NCI-H2227 (cell line): ENCODE results near the gene NRP1.

Source experiments
- DNase-seq: peaks from one replicate; lab custom pipeline; 2025; ENCODE audit not compliant: unreplicated experiment; lab: John Stamatoyannopoulos, UW

Gene NRP1

DNA sequence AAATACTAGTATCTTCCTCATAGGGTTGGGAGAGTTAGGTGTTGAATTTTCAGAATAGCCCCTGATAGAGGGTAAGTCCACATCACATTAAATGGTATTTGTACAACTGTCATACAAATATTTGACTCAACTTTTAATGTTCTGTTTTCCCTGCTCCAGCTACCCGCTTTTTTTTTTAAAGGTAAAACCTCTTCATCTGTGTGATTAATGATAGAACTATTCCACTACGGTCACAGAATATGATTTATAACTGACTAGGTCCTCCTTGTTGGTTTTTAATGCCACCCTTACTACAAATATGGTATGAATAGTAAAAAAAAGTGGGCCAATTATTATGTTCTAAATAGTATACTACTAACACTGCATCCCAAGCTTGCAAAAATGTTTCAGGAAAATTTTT, 15.6 kb upstream of the NRP1 start:
- DNase-seq = no peak

DNA sequence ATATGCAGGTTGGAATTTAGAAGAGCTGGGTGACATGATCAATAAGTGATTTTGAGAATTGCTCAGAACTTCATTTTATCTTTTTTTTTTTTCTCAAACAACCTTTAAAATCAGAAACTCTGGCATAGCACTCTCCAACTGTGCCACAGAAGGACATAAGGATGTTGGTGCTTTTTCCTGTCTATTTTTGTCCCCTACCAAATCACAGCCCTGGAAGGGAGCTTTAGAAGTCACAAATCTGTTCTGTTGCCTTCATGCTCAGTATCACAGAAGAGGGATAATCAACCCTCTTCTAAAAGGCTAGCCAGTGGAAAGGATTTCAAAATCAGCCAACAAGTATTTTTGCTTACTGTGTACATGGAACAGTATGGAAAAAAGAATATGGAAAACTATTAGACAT, 14.8 kb upstream of the NRP1 start:
- no peak for DNase-seq

DNA sequence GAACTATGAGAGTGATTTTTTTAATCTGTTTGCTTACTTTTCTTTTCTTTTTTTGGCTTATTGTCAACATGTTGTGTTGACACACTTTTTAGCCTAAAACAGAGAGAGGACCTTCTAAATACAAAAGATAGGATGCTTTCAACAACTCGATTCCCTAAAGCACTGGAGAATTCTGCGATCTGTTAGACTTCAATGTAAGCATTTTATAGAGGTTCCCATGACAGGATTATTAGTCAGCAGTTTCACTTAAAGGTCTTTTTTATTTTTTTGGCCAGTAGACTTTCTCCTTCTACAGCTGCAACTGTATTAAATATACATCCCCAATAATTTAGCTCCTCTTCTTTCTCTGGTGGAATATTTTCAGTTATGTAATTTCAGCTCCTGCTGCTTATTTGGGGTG, 12.7 kb upstream of the NRP1 start:
- no peak for DNase-seq

DNA sequence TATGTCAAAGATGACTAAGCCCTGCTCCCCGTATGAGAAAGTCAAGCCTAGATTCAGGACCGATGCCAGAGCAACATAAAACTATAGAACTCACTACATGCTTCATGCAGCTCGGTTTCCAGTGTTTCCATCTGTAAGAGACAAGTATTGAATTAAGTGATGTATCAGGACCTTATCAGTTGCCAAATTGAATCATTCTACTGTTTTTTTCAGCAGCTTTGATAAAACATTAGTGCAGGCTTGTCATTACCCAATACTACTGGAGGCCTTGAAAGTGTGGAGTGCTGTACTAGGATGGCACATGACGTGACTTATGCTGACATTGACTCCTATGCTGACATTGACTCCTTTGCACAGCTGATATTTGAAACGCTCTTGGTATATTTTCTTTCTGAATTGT, 10.8 kb upstream of the NRP1 start:
- DNase-seq = no peak

DNA sequence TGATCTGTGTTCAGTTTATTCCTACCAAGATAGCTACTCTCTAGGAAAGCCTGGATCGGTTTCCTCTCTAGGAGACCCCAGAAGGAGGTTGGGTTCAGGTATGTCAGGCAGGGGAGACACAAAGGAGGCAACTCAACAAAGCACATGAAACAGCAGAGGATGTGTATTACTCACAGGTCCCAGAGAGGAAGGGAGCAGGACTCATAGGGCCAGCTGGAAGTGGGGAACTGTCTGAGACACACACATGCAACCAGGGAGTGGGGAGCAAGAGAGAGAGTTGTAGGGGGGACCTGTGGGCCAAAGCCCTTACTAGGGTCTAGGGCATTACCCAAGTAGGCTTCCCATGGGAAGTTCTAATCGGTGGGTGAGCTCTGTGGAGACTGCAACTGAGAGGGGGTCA, 10.2 kb upstream of the NRP1 start:
- no peak for DNase-seq

DNA sequence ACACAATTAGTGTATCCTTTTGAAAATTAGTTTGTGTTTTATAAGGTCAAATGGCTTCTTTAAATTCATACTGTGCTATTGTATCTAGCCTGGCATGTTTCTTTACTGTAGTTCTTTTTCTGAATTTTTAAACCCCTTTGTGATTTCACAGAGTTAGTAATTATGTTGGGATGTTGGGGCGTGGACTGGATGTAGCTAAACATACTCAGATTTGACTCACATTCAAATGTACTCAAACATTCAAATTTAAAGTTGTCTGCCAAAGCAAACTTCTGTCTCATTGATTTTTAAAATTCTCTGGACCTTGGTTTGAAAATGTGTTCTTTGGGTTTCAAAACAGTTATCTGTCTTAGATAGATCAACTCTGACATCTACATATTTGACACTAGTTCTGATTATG, 7.2 kb upstream of the NRP1 start:
- DNase-seq = no peak

DNA sequence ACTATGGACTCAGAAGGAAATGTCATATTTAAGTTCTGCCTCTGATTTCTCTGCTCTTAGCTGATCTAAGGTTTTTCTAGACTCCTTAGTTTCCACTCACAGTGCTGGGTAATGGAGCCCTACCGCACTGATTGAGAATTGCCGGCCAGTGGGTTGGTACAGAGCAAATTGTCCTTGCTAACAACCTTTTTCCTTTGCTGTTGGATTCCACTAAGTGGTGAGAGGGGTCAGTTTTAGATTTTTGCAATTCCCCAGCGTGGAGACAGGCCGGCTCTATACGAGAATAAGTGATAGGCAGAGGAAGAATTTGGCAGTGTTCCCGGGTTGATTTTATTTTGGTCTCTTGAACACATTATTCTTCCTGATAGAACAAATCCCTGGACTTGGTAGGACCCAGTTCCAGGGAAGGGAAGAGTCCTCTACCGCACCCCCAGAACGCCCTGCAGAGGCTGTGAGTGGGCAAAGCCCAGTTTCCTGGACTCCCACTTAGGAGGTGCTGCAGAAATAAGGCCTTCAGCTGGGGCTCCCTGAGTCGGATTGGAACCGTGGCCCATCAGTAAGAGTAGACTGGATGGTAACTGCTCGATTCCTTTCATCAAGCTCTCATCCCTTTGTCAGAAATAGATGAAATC, 3.0 kb upstream of the NRP1 start:
- peak; percentile 40 for DNase-seq

DNA sequence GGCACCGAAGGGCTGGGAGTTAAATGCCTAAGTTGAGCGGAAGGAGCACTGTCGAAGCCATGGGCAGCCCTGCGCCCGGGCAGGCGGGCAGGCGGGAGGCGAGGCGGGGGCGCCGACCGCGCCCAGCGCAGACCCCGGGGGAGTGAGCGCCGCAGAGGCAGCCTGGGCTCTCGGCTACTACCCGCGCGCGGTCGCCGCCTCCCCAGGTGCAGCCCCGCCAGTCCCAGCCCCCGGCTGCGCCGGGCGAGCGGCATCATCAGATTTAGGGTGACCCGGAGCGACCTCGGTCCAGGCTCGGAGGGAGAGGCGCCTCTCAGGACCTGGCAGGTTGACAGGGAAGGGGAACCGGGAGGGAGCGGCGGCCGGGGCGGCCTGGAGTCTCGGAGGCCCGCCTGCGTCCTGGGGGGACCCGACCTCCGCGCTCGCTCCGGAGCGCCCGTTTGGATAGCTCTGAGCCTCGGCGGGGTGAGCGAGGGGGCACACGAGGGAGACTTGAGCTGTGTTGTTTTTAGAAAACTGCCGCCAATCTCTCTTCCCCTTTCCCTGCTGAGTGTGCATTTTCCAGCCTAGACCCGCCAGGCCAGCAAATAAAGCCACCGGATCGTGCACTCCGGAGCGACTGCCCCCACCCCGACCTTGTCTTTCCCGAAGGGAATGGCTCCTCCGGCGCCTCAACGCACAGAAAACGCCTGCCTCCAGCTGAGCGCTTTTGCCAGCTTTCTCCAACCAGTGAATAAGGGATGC, 2.3 kb upstream of the NRP1 start:
- DNase-seq = no peak

DNA sequence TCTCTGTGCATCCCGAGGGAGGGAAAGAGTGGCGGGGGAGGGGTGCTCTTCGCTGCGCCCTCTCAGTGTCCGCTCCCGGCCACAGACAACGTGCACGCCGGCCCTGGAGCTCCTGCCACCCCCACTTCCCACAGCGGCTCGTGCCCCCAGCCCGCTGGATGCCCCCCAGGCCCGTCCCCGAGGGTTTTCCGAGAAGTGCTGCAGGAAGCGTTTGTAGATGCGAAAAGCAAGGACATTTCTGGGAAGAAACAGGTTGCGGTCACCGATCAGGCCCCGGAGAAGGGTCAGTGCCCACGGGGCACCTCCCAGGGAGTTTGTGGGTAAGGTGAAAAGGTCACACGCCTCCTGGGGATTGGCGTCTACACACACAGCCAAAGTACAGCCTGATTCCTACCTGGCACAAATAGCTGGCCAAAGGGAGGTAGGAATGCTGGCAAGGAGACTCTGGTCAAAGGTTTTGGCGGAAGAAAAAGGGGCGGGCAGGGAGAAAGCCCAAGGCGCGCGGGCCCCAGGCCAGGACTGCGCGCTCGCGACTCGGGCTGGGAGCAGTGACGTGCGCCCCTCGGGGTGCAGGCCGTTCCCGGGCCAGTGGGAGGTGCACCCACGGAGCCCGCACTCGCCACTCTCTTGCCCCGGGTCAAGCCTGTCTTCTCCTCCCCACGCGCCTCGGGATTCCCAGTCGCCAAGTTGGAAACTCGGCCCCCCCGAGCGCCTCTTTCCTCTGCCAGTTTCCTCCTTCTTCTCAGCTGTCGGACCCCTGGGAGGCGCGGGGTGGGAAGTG, 1.5 kb upstream of the NRP1 start:
- peak; percentile 28 for DNase-seq

DNA sequence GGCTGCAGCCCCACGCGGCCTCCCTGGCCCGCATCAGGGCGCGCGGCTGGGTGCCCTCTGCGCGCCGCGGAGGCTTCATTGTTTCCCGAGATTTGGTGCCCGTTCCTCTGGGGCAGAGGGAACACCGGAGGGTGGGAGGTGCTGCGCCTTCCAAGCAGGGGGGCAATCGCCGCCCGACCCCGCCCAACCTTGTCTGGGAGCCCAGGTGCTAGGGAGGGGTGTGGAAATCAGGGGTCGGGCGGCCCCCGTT, 1.0 kb upstream of the NRP1 start:
- DNase-seq = peak; percentile 36

DNA sequence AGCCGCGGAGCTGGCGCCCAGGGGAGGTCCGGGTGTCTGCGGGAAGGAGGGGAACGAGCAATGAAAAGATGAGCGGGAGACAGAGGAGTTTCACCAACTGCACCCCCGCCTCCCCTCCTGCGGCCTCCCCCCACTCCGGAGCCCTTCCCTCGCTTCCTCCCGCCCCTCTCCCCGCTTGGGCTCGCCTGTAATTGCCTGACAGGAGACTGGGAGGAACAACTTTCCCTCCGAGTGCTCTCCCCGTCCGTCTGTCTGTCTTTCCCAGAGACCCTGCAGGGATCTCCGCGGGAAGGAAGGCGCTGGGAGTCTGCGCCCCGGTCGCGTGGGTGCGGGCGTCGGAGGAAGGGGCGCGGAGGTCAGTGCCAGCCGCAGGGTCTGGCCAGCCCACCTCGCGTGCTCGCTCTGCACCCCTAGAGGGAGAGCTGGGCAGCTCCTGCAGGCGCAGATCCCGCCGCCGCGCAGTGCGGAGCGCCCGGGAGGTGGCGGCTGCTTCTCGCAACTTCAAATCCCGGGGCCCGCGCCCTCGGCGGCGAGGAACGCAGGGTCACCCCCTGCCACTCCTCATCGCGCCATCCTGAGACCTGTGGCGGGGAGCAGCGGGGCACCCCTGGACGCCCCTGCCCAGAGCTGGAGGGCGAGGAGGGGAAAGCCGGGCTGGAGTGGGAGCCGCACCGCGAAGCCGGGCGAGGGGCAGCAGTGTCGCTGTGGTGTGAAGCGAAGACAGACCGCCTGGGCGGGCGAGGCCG, 511 bp upstream of the NRP1 start:
- peak; percentile 74 for DNase-seq

DNA sequence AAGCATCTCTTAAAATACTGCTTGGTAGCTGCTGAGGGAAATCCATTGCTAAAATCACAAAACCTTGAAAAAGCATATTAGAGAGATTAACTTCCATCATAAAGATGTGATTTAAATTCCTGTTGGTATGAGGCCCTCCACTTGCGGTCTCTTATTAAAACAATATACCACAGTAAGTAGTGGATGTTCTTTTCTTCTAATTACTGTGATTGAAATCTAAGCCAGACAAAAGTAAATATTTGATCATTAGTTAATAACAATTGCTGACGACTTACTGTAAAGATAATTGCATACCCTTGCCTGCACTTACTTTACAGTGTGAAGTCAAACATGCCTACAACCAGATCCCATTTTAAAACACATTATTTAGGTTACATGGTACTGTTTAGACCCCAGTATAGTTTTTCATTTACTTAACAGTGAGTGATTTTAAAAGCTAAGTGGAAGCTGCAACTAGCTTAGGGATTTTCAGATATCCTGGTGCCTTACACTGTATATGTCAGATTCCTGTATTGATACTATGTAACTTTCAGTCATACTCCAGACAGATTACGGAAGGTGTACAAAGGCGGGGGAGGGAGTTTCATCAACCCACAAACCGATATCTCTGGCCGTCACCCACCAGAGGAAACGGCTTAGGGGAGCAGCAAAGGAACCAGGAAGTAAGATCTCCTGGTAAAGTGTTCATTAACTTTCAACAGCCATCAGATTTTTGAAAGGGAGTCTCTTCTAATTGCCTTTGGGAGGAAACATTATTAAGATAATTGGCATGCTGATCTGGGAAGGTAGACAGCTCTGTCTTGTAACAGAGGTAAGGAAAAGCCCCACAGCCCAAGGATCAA, 986 bp downstream of the NRP1 start:
- DNase-seq = no peak

DNA sequence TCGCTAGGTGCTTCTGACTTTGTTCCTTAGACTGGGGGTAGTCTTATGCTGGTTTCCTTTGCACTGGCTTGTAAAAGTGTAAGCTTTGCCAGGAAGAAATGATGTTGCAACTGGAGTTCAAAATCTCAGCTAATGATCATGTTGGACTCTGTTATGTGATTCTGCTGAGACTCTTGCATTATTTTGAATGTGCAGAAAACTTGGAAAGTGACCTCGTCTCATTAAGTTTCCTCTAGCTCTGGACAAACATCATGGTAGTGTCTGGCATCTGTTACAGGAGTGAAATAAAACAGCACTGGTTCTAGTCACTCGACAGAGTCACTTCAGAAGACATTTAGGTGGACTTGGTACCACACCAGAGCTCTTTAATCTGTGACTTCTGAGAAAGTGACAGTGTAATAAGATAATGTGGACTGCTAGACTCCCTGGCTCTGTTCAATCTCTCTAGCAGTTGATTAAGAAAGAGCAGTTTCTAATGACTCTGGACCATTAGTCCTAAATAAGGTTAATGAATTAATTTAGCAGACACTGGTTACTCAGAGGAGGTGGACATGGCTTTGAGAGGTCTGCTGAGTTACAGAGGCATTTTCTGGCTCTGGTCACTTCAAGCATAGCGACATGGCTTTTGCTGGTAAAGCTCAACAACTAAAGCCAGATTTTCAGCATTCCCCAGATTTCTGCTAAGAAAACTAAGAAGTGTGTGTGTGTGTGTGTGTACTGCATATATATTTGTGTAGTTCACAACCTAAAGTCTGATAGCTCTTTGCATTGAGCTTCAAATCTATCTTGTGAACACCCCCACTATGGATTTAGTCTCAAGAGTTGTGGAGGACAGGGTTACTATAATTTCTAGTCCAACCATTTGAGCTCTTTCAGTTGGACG, 2.0 kb downstream of the NRP1 start:
- DNase-seq = no peak

DNA sequence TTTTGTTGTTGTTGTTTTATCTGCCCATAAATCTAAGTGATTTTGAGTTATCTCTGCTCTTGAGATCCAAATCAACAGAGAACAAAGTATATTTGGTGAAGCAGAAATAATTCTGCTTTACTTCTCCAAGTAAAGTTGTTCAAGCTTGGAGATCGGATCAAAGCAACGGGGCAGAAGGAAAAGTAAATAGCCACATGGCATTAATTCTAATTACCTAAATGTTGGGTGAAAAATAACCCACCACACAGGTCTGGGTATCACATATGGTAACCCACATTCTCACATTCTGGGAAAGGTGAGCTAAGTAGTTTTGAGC, 3.1 kb downstream of the NRP1 start:
- DNase-seq = no peak

DNA sequence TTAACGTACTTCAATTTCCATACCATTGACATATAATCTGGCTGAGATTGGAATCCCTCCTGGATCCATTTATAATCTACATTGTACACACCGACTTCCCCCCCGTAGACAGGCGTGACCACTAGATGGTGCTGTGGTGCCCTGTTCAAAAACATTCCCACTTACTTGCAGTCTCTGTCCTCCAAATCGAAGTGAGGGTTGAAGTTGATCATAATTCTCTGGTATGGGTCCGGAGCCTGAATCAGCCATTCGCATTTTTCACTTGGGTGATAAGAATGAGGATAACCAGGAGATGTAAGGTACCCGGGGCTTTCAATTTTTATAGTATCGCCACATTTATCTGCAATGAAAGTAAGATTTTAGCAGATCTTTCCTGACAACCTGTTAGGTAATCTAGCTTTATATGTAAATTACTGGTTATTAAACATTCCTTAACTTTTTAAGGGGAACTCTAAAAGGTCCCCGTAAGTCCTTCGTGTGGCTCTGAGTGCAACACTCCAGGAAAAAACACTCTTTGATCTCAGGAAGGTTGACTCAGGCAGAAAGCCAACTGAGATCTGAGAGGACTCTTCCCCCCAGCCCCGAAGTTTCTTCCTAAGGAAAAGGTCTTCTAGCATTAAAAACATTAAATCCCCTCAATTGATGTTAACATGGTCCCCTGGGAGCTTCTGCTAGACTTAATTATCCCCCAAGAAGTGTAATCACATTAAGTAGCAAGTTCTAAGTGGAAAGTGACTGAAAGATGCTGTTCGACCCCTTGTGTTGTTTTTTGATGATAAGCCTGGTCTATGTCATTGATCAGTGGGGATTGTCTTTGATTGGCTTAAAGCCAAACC, 3.7 kb downstream of the NRP1 start:
- peak; percentile 81 for DNase-seq

DNA sequence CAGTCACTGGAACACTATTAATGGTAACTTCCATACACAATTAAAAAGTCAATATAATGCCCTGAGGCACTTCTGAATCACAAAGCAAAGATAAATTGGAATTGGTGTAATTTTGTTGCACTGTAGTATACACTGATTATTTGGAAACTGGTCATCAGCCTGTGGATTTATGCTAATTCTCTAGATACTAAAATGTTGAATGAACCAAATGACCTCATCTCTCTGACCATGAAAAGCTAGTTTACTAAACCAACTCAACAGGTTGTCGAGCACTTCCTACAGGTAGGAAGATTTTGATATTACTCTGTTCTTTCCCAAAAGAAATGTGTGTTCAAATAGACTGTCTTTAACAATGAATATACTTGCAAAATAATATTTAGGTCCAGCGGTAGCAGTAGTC, 5.3 kb downstream of the NRP1 start:
- DNase-seq = no peak

DNA sequence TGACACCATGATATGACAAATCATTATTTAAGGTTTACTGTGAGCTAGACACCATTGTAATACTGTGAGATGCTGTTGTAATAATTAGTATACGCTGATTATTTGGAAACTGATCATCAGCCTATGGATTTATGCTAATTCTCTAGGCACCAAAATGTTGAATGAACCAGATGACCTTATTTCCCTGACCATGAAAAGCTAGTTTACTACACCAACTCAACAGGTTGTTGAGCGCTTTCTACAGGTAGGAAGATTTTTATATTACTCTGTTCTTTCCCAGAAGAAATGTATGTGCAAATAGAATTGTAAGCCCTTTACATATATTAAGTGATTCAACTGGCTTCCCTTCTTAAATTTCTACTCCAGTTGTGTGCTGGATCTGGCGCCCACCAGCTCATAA, 6.2 kb downstream of the NRP1 start:
- no peak for DNase-seq

DNA sequence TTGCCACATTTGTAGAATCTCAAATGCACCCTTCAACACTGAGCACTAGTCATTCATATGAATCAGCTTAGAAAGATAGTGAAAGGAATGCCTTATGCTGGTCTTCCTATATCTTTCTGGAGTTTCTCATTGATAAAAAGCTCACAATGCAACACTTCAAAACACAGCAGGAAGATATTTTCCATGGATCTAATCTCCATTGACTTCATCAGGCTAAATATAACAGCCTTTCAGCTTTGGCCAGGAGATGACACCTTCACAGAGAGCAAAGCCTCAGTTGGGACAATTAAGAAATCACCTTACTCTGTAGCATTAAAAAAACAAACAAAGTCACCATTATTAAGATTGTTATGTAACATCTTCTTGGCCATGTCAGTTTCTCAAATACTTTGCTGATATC, 6.7 kb downstream of the NRP1 start:
- peak; percentile 15 for DNase-seq

DNA sequence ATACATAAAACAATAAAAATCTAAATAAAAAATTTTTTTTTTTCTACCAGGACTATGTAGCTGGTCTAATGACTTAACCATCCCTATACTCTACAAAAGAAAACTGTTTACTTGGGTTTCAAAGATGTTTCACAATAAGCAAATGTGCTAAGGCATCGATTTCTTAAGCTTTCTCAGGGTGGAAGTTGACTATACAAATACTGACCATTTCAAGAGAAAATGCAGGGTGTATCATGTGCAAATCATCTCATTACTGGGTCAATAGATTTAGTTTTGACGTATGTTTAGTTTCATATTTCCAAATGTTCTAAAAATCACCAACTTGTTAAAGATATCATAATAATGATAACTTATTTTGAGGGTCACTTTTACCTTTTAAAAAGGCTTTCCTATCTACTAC, 7.5 kb downstream of the NRP1 start:
- DNase-seq = no peak
